Endodermal cell (in vitro differentiated cells): ENCODE measurements around the gene DPP8. TPM values are rescaled to one million over a fixed set of nuclear protein-coding genes. Genes with fewer than 3 reads are reported as not detected.

ENCODE experiments used
- DNase-seq: peaks from one replicate; pipeline ENCODE4 v3.0.0-alpha.2; 2017
- H3K27ac ChIP-seq: 2 replicates; pipeline ENCODE4 v1.5.1; 2013; ENCODE audit warnings: mild to moderate bottlenecking, low read depth, low read length, moderate library complexity
- H3K27me3 ChIP-seq: 2 replicates; pipeline ENCODE4 v1.6.1; 2013; ENCODE audit warnings: mild to moderate bottlenecking, low read length, moderate library complexity; ENCODE audit not compliant: insufficient read depth, control insufficient read depth, poor library complexity, severe bottlenecking
- H3K36me3 ChIP-seq: 2 replicates; pipeline ENCODE4 v1.7.0; 2013; ENCODE audit warnings: mild to moderate bottlenecking, low read length, moderate library complexity; ENCODE audit not compliant: control insufficient read depth, insufficient read depth
- H3K4me1 ChIP-seq: one replicate; pipeline ENCODE4 v1.7.0; 2013; ENCODE audit warnings: low read length; ENCODE audit not compliant: control insufficient read depth, insufficient read depth
- H3K4me3 ChIP-seq: 2 replicates; pipeline ENCODE4 v1.5.1; 2013; ENCODE audit warnings: mild to moderate bottlenecking, low read length, moderate library complexity
- H3K9ac ChIP-seq: 2 replicates; pipeline ENCODE4 v1.6.1; 2013; ENCODE audit warnings: mild to moderate bottlenecking, low read length, moderate library complexity; ENCODE audit not compliant: poor library complexity, severe bottlenecking; ENCODE audit errors: extremely low read depth
- H3K9me3 ChIP-seq: 2 replicates; pipeline ENCODE4 v1.6.1; 2013; ENCODE audit warnings: mild to moderate bottlenecking, low read length, moderate library complexity; ENCODE audit not compliant: control insufficient read depth
- H3K27ac Mint-ChIP-seq: 2 replicates; pipeline ENCODE4 v1.8.0; 2020; ENCODE audit warnings: mixed read lengths
- H3K27me3 Mint-ChIP-seq: 2 replicates; pipeline ENCODE4 v1.8.0; 2021; ENCODE audit warnings: mild to moderate bottlenecking, mixed read lengths; ENCODE audit not compliant: insufficient read depth
- H3K36me3 Mint-ChIP-seq: 2 replicates; pipeline ENCODE4 v1.8.0; 2020; ENCODE audit warnings: low read depth, mixed read lengths
- H3K4me1 Mint-ChIP-seq: 2 replicates; pipeline ENCODE4 v1.8.0; 2020; ENCODE audit warnings: mixed read lengths
- H3K4me3 Mint-ChIP-seq: 2 replicates; pipeline ENCODE4 v1.8.0; 2020; ENCODE audit warnings: mild to moderate bottlenecking, moderate library complexity, mixed read lengths
- H3K9me3 Mint-ChIP-seq: 2 replicates; pipeline ENCODE4 v1.8.0; 2020; ENCODE audit warnings: mild to moderate bottlenecking, mixed read lengths
- WGBS, 2 experiments: methylation state at CpG; one replicate each; pipeline versions ENCODE4 v1.1.5 to v1.1.7; 2013; ENCODE audit warnings: missing lambda C conversion rate in 2 of 2, mixed read lengths in 1 of 2; ENCODE audit not compliant: insufficient coverage in 1 of 2, insufficient read length in 1 of 2; 5-methylcytosine and 5-hydroxymethylcytosine counted together
- total RNA-seq, 2 donors: library from RNA; stranded (reverse); fragmentation: NEBNext Ultra II Directional in 1 of 2; extraction: Animal tissue kit (Norgen Biotek cat#: 25700) in 1 of 2; gene quantifications; 2 replicates in 1 of 2; 3 replicates in 1 of 2; pipeline ENCODE4 v1.2.1, GENCODE V29; 2021
- TF ChIP-seq, protein P1 (sequence below): fragments of 200-600 bp; sonication (generic); conservative IDR thresholded peaks from 2 replicates; pipeline ENCODE4 v1.5.0; 2021; ENCODE audit warnings: antibody characterized with exemption, mild to moderate bottlenecking

Gene DPP8
- total RNA-seq, 2 donors from 2014 or later: 31.8 to 34.9 TPM

- Mint-ChIP-seq H3K9me3 (no peaks in the 10 kb centered on the region), H3K27me3 (no peaks in the 10 kb centered on the region), H3K4me1 (peaks cover 20% of the 10 kb centered on the region), H3K27ac (no peak overlapping the region), H3K36me3 (peaks cover 9% of the 10 kb centered on the region), H3K4me3 (no peak overlapping the region)
- DNase-seq: no peak
- Histone ChIP-seq H3K4me3 (no peak overlapping the region), H3K4me1 (peaks cover 6% of the 10 kb centered on the region), H3K27ac (no peak overlapping the region), H3K36me3 (peaks cover 25% of the 10 kb centered on the region), H3K27me3 (no peaks in the 10 kb centered on the region), H3K9me3 (no peaks in the 10 kb centered on the region), H3K9ac (no peak overlapping the region)
- TF ChIP-seq, protein P1, sequence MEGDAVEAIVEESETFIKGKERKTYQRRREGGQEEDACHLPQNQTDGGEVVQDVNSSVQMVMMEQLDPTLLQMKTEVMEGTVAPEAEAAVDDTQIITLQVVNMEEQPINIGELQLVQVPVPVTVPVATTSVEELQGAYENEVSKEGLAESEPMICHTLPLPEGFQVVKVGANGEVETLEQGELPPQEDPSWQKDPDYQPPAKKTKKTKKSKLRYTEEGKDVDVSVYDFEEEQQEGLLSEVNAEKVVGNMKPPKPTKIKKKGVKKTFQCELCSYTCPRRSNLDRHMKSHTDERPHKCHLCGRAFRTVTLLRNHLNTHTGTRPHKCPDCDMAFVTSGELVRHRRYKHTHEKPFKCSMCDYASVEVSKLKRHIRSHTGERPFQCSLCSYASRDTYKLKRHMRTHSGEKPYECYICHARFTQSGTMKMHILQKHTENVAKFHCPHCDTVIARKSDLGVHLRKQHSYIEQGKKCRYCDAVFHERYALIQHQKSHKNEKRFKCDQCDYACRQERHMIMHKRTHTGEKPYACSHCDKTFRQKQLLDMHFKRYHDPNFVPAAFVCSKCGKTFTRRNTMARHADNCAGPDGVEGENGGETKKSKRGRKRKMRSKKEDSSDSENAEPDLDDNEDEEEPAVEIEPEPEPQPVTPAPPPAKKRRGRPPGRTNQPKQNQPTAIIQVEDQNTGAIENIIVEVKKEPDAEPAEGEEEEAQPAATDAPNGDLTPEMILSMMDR: no peak
- WGBS, 2 experiments: 97 to 100% methylated on average over 7 to 10 of the region's 10 CpGs
Measured at GRCh38 chr15:65406424-65407000, 111.0 kb downstream of the DPP8 start.

- DNase-seq: no peak
- TF ChIP-seq, protein P1: no peak
- no peaks in the 10 kb centered on the region for H3K27me3 ChIP-seq
- no peaks in the 10 kb centered on the region for H3K9me3 Mint-ChIP-seq
- peaks cover 21% of the 10 kb centered on the region for H3K4me1 Mint-ChIP-seq
- peaks cover 9% of the 10 kb centered on the region for H3K4me1 ChIP-seq
- H3K9ac ChIP-seq: no peak overlapping the region
- no peaks in the 10 kb centered on the region for H3K9me3 ChIP-seq
- no peaks in the 10 kb centered on the region for H3K27me3 Mint-ChIP-seq
- H3K27ac ChIP-seq: no peak overlapping the region
- 91 to 92% methylated on average over 3 to 7 of the region's 7 CpGs for WGBS, 2 experiments
- peaks cover 9% of the 10 kb centered on the region for H3K36me3 Mint-ChIP-seq
- no peak overlapping the region for H3K4me3 ChIP-seq
- H3K27ac Mint-ChIP-seq: no peak overlapping the region
- no peak overlapping the region for H3K4me3 Mint-ChIP-seq
- H3K36me3 ChIP-seq: peaks cover 25% of the 10 kb centered on the region
Measured at GRCh38 chr15:65405791-65406423, 111.6 kb downstream of the DPP8 start.

GRCh38 chr15:65404186-65404872, 113.2 kb downstream of the DPP8 start:
- no peaks in the 10 kb centered on the region for H3K27me3 ChIP-seq
- H3K4me1 ChIP-seq: peaks cover 11% of the 10 kb centered on the region
- H3K27ac ChIP-seq: peak overlapping the region; percentile 19
- no peaks in the 10 kb centered on the region for H3K9me3 Mint-ChIP-seq
- 49 to 65% methylated on average over 2 to 6 of the region's 6 CpGs for WGBS, 2 experiments
- peaks cover 2% of the 10 kb centered on the region for H3K27me3 Mint-ChIP-seq
- no peak overlapping the region for H3K27ac Mint-ChIP-seq
- TF ChIP-seq, protein P1: no peak
- no peak overlapping the region for H3K4me3 Mint-ChIP-seq
- no peaks in the 10 kb centered on the region for H3K9me3 ChIP-seq
- no peak overlapping the region for H3K4me3 ChIP-seq
- H3K36me3 ChIP-seq: peaks cover 28% of the 10 kb centered on the region
- no peak for DNase-seq
- peaks cover 16% of the 10 kb centered on the region for H3K4me1 Mint-ChIP-seq
- H3K36me3 Mint-ChIP-seq: peaks cover 14% of the 10 kb centered on the region
- H3K9ac ChIP-seq: no peak overlapping the region
